ENCODE measurements around the gene SH3RF3. TPM values are rescaled to one million over a fixed set of nuclear protein-coding genes. Genes with fewer than 3 reads are reported as not detected.

Gene SH3RF3
- total RNA-seq (1 to 10 TPM; 8.5 to 9.7 TPM), polyA plus RNA-seq (1 to 10 TPM; 2.9 to 8.7 TPM)
- long read RNA-seq, donor 1, full-length matches to known transcripts = 1 of 1 reads
- long read RNA-seq, donor 1, partial matches to known transcripts = 0 of 1 reads
- long read RNA-seq, donor 1, other reads (novel, unspliced or antisense) = 0 of 1 reads
- long read RNA-seq, donor 2, full-length matches to known transcripts = 1 of 1 reads
- long read RNA-seq, donor 2, partial matches to known transcripts = 0 of 1 reads
- long read RNA-seq, donor 2, other reads (novel, unspliced or antisense) = 0 of 1 reads
- long read RNA-seq, donor 3, partial matches to known transcripts = 8 of 8 reads
- long read RNA-seq, donor 3, other reads (novel, unspliced or antisense) = 0 of 8 reads
- long read RNA-seq, donor 4 = 0 reads
- long read RNA-seq, donor 5 = 0 reads

GRCh38 chr2:109128616-109129355, at the start of gene SH3RF3:
Gene SH3RF3, plus strand, starts transcription at chr2:109129205.
- 0 to 1% methylated on average over 58 to 85 of the region's 85 CpGs for WGBS, 2 donors
- H3K9ac ChIP-seq (ENCODE audit: insufficient read depth in 1 of 2, low read length in 2 of 2) = peak within 1 kb of the TSS in 1 of 2 donors; percentile 19
- peak; percentile 44 for ATAC-seq (ENCODE audit: insufficient read depth, low FRiP score)
- peaks cover 0 to 24% (median 2%) of the 10 kb centered on the region in 5 donors for H3K4me1 ChIP-seq (ENCODE audit: control insufficient read depth in 5 of 5, insufficient read depth in 5 of 5, low read length in 5 of 5)
- H3K9me3 ChIP-seq (ENCODE audit: control insufficient read depth in 4 of 4, insufficient read depth in 3 of 4, low read length in 3 of 4) = peaks cover 0 to 2% (median 0%) of the 10 kb centered on the region in 4 donors
- peak within 1 kb of the TSS; percentile 63 for H3K4me3 ChIP-seq
- no peak for TF ChIP-seq CTCF (IDR thresholded peaks at IDR 0.05; ENCODE audit: control extremely low read depth, extremely low read depth)
- H3K27ac ChIP-seq (ENCODE audit: low read depth in 1 of 2, low read length in 1 of 2) = peak within 1 kb of the TSS; percentile 30 to 88
- H3K36me3 ChIP-seq (ENCODE audit: control insufficient read depth in 4 of 4, insufficient read depth in 4 of 4, low read length in 4 of 4) = no peaks in the 10 kb centered on the region
- peak; percentile 57 to 68 (median 58) for DNase-seq
- peaks cover 0 to 28% (median 15%) of the 10 kb centered on the region in 3 donors for H3K27me3 ChIP-seq (ENCODE audit: control insufficient read depth in 3 of 3, insufficient read depth in 3 of 3, low read length in 2 of 3)

- Histone ChIP-seq H3K9me3 (ENCODE audit: control insufficient read depth in 4 of 4, insufficient read depth in 3 of 4, low read length in 3 of 4) (no peaks in the 10 kb centered on the region), H3K4me1 (ENCODE audit: control insufficient read depth in 5 of 5, insufficient read depth in 5 of 5, low read length in 5 of 5) (no peaks in the 10 kb centered on the region), H3K4me3 (no peak overlapping the region), H3K27ac (ENCODE audit: low read depth in 1 of 2, low read length in 1 of 2) (no peak overlapping the region), H3K9ac (ENCODE audit: insufficient read depth in 1 of 2, low read length in 2 of 2) (no peak overlapping the region), H3K36me3 (ENCODE audit: control insufficient read depth in 4 of 4, insufficient read depth in 4 of 4, low read length in 4 of 4) (no peaks in the 10 kb centered on the region), H3K27me3 (ENCODE audit: control insufficient read depth in 3 of 3, insufficient read depth in 3 of 3, low read length in 2 of 3) (no peaks in the 10 kb centered on the region)
- no peak for ATAC-seq (ENCODE audit: insufficient read depth, low FRiP score)
- WGBS, 2 donors = 82 to 94% methylated on average over 6 of the region's 6 CpGs
- TF ChIP-seq CTCF (IDR thresholded peaks at IDR 0.05; ENCODE audit: control extremely low read depth, extremely low read depth) = no peak
- DNase-seq = no peak
These were observed 49.4 kb upstream of the SH3RF3 start for GRCh38 chr2:109079590-109079989.

GRCh38 chr2:109080109-109080508, 48.9 kb upstream of the SH3RF3 start:
- Histone ChIP-seq H3K27me3 (ENCODE audit: control insufficient read depth in 3 of 3, insufficient read depth in 3 of 3, low read length in 2 of 3) (no peaks in the 10 kb centered on the region), H3K27ac (ENCODE audit: low read depth in 1 of 2, low read length in 1 of 2) (no peak overlapping the region), H3K9ac (ENCODE audit: insufficient read depth in 1 of 2, low read length in 2 of 2) (no peak overlapping the region), H3K4me3 (no peak overlapping the region), H3K36me3 (ENCODE audit: control insufficient read depth in 4 of 4, insufficient read depth in 4 of 4, low read length in 4 of 4) (no peaks in the 10 kb centered on the region), H3K4me1 (ENCODE audit: control insufficient read depth in 5 of 5, insufficient read depth in 5 of 5, low read length in 5 of 5) (no peaks in the 10 kb centered on the region), H3K9me3 (ENCODE audit: control insufficient read depth in 4 of 4, insufficient read depth in 3 of 4, low read length in 3 of 4) (no peaks in the 10 kb centered on the region)
- no peak for ATAC-seq (ENCODE audit: insufficient read depth, low FRiP score)
- no peak for TF ChIP-seq CTCF (IDR thresholded peaks at IDR 0.05; ENCODE audit: control extremely low read depth, extremely low read depth)
- WGBS, 2 donors = 81 to 86% methylated on average over 6 of the region's 6 CpGs
- no peak for DNase-seq

Data from lung (tissue), 16 donors.